T-helper 2 cell treated with Interferon-gamma antibody and Interleukin-4, amounts not matched to agents 5 μg/mL and 100 μg/mL, for 36 hours (primary cell): ENCODE results near the gene TMEM106B.
"Not testable (repeated sequence)": the region's sequence is repeated elsewhere in the genome, so short reads cannot be mapped to it uniquely, and the experiment has no call there.

Experiments used
- DNase-seq: peaks from one replicate; pipeline ENCODE4 v3.0.0; 2021; ENCODE audit warnings: low spot score
- H3K27ac Mint-ChIP-seq: one replicate; pipeline ENCODE4 v1.8.0; 2021; ENCODE audit warnings: mild to moderate bottlenecking, mixed read lengths
- H3K27me3 Mint-ChIP-seq: one replicate; pipeline ENCODE4 v1.8.0; 2021; ENCODE audit warnings: low read depth, mixed read lengths
- H3K36me3 Mint-ChIP-seq: one replicate; pipeline ENCODE4 v1.8.0; 2021; ENCODE audit warnings: low read depth, mixed read lengths
- H3K4me1 Mint-ChIP-seq: one replicate; pipeline ENCODE4 v1.8.0; 2021; ENCODE audit warnings: low read depth, mixed read lengths
- H3K4me3 Mint-ChIP-seq: one replicate; pipeline ENCODE4 v1.8.0; 2022; ENCODE audit warnings: mild to moderate bottlenecking, moderate library complexity, mixed read lengths
- H3K9me3 Mint-ChIP-seq: one replicate; pipeline ENCODE4 v1.8.0; 2021; ENCODE audit warnings: mixed read lengths

TMEM106B gene

DNA sequence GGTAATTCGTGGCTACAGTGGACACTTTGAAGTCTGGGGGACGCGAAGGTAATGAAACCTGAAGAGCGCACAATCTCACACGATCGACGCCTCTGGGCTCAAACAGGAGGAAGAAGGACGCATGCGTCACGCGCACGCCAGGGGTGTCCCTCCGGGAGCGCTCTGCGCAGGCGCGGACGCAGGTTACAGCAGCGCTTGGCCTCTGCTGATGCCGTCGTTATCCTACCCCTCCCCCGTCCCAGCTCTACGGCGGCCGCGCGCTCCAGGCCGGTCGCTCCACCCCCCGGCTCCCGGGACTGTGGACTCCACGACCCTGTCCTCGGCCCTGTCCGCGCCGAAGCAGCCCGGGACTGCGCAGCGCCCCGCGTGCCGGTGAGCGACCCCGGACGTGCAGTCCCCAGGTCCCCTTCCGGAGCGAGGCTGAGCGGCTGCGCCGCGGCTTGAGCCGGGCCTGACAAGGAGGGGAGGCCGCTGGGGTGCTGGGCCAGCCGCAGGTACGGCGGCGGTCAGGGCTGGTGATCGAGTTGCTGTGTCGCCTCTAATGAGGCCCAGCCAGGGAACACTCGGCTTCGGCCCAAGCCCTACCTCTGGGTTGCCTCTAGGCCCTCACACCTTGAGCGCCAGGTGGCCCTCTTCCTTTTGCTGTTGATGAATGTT, at the start of gene TMEM106B:
Gene TMEM106B (plus strand): TSS at position 241 of the 657 bp plus-strand sequence. CDS start 3,517 bp downstream, outside the sequence.
- Mint-ChIP-seq H3K4me1 (peaks cover 28% of the 10 kb centered on the region), H3K36me3 (peaks cover 21% of the 10 kb centered on the region), H3K9me3 (no peaks in the 10 kb centered on the region), H3K27me3 (peaks cover 19% of the 10 kb centered on the region), H3K27ac (peak within 1 kb of the TSS; percentile 97), H3K4me3 (peak within 1 kb of the TSS; percentile 98)
- DNase-seq = peak; percentile 98

DNA sequence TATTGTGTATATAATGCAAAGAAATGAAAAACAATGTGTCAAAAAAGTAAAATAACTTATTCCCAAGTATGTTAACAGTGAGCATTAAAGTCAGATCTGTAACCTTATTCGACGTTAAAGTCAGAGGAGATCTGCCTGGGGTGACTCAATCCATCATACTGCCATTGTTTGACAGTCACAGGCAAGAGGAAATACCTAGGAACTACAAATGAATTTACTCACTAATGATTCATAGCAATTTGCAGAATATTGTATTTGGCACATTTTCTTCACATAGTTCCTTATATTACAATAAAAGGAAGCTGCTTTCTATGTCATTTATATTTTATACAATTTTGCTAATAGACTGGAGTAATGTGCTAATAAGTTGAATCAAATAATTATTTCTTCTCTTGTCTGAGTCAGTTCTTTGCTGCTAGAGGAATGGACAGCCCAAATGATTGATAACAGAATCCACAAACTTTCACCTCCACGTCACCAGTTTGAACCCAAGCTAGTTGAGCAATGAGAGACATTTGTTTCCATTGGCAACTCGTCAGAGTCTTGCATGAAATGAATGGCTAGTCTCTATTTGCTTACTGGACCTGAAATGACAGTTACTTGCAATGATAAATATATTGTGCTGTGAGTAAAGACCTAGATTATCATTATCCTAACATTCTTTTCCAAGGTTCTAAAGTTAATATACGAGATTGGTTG, 48.5 kb upstream of the TMEM106B start:
- Mint-ChIP-seq H3K27ac (no peak overlapping the region), H3K9me3 (peaks cover 28% of the 10 kb centered on the region), H3K27me3 (peaks cover 3% of the 10 kb centered on the region), H3K4me3 (no peak overlapping the region), H3K4me1 (no peaks in the 10 kb centered on the region), H3K36me3 (peaks cover 6% of the 10 kb centered on the region)
- DNase-seq = no peak

DNA sequence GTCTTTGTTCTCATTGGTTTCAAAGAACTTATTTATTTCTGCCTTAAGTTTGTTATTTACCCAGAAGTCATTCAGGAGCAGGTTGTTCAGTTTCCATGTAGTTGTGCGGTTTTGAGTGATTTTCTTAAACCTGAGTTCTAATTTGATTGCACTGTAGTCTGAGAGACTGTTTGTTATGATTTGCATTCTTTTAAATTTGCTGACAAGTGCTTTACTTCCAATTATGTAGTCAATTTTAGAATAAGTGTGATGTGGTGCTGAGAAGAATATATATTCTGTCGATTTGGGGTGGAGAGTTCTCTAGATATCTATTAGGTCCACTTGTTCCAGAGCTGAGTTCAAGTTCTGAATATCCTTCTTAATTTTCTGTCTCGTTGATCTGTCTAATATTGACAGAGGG, 43.0 kb upstream of the TMEM106B start:
- H3K27ac Mint-ChIP-seq, DNase-seq, H3K27me3 Mint-ChIP-seq, H3K4me3 Mint-ChIP-seq: not testable (repeated sequence)
- Mint-ChIP-seq H3K36me3 (peaks cover 26% of the 10 kb centered on the region), H3K9me3 (peaks cover 55% of the 10 kb centered on the region), H3K4me1 (peaks cover 15% of the 10 kb centered on the region)

DNA sequence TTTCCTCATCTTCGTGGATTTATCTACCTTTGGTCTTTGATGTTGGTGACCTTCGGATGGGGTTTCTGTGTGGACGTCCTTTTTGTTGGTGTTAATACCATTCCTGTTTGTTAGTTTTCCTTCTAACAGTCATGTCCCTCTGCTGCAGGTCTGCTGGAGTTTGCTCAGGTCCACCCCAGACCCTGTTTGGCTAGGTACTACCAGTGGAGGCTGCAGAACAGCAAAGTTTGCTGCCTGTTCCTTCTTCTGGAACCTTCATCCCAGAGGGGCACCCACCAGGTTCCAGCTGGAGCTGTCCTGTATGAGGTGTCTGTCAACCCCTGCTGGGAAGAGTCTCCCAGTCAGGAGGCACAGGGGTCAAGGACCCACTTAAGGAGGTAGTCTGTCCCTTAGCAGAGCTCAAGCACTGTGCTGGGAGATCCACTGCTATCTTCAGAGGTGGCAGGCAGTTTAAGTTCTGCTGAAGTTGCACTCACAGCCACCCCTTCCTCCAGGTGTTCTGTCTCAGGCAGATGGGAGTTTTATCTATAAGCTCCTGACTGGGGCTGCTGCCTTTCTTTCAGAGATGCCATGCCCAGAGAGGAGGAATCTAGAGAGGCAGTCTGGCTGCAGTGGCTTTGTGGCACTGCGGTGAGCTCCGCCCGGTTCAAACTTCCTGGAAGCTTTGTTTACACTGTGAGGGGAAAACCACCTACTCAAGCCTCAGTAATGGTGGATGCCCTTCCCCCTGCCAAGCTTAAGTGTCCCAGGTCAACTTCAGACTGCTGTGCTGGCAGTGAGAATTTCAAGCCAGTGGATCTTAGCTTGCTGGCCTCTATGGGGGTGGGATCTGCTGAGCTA, 40.9 kb upstream of the TMEM106B start:
- peak overlapping the region; percentile 60 for H3K27ac Mint-ChIP-seq
- peaks cover 15% of the 10 kb centered on the region for H3K4me1 Mint-ChIP-seq
- peak; percentile 8 for DNase-seq
- peak overlapping the region; percentile 40 for H3K4me3 Mint-ChIP-seq
- peaks cover 26% of the 10 kb centered on the region for H3K36me3 Mint-ChIP-seq
- peaks cover 15% of the 10 kb centered on the region for H3K27me3 Mint-ChIP-seq
- peaks cover 48% of the 10 kb centered on the region for H3K9me3 Mint-ChIP-seq

DNA sequence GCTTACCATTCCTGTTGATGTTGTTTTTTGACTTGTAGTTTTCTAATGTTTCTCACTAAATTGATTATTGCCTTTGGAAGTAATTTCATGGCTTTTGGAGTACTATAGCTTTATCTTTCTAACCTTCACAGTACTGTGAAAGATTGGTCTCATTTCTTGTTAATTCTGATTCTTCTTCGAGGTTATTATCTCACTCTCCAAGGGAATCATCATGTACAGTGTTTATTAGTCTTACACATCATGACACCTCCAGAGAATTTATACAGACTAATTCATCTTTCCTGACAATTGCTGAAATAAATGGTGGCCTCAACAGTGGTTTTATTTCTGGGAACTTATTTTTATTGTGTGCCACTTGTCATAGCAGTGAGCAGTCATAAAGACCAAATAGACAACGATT, 37.4 kb upstream of the TMEM106B start:
- Mint-ChIP-seq H3K36me3 (peaks cover 9% of the 10 kb centered on the region), H3K4me1 (peaks cover 15% of the 10 kb centered on the region), H3K4me3 (no peak overlapping the region), H3K9me3 (peaks cover 16% of the 10 kb centered on the region), H3K27ac (no peak overlapping the region), H3K27me3 (peaks cover 15% of the 10 kb centered on the region)
- no peak for DNase-seq

DNA sequence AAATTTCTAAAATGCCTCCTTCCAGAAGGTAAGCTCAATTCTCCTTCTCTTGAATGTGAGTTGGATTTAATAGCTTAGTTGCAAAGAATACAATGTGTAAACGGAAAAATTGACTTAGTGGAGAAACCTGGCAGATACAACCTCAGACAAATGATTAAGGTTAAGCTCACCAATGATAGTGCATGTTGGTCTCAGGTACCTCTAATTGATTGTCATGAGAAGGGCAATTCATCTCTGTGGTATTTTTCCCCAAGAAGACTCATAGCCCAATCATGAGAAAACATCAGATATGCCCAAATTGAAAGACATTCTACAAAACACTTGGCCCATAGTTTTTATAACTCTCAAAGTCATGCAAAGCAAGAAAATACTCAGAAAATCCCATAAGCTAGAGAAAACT, 36.2 kb upstream of the TMEM106B start:
- H3K36me3 Mint-ChIP-seq = peaks cover under 1% of the 10 kb centered on the region

DNA sequence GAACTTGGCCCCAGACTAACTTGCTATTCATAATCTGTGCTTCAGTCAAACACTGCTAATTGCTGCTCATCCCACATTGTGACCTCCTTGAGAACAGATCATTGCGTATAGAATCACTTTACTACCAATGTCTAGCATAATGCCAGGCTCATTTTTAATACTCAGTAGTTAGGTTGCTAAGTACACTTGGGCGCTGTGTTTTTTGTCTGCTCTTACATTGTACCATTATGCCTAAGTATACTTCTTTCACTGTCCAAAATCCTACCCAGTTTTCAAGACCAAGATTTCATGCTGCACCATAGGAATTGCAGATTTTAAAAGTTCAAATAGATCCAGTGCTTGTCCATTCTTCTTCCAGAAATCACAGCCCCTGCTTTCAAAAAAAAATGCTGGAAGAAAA, 32.8 kb upstream of the TMEM106B start:
- H3K36me3 Mint-ChIP-seq = no peaks in the 10 kb centered on the region
- no peak for DNase-seq
- H3K4me3 Mint-ChIP-seq = no peak overlapping the region
- no peak overlapping the region for H3K27ac Mint-ChIP-seq
- H3K27me3 Mint-ChIP-seq = peaks cover 19% of the 10 kb centered on the region
- no peaks in the 10 kb centered on the region for H3K4me1 Mint-ChIP-seq
- no peaks in the 10 kb centered on the region for H3K9me3 Mint-ChIP-seq

More for the DNA sequence above, 36.2 kb upstream of the TMEM106B start:
- Mint-ChIP-seq H3K9me3 (peaks cover 5% of the 10 kb centered on the region), H3K4me1 (peaks cover 11% of the 10 kb centered on the region), H3K27me3 (peaks cover 17% of the 10 kb centered on the region), H3K27ac (no peak overlapping the region), H3K4me3 (no peak overlapping the region)
- DNase-seq = no peak

DNA sequence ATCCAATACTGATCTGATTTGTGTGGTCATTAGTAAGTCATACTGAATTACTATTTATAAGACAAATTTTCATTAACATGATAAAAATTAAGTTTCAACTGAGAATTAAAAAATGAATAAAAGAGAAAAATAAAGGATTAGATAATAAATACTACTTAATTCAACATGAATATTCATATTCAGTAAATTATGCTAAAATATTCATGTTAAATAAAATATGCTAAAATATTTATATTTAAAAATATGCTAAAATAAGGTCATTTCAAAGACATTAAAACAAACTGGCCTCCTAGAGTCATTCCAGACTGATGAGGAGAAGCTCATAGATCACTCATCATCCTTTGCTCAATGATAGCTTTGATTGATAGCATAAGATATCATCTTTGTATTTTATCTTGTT, 16.7 kb upstream of the TMEM106B start:
- Mint-ChIP-seq H3K9me3 (no peaks in the 10 kb centered on the region), H3K4me3 (no peak overlapping the region), H3K36me3 (no peaks in the 10 kb centered on the region), H3K27me3 (peaks cover 15% of the 10 kb centered on the region), H3K4me1 (no peaks in the 10 kb centered on the region), H3K27ac (no peak overlapping the region)
- no peak for DNase-seq

DNA sequence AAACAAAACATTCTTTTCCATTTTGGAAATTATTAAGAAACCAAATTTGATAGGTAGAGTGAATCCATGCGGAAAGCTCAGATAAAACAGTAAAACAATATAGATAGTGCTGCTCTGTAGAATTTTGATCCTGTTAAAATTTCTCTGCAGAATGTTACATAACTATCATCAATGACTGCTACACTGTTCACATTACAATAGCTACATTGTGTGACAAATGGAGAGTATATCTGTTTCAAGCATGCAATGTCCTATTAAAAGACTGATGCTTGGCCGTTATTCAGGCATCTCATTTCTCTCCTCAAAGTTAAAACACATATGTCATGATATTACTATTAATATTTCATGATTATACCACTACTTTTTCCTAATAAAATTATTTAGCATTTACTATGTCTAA, 14.7 kb upstream of the TMEM106B start:
- H3K27me3 Mint-ChIP-seq = peaks cover 21% of the 10 kb centered on the region
- no peak overlapping the region for H3K27ac Mint-ChIP-seq
- no peak for DNase-seq
- no peaks in the 10 kb centered on the region for H3K4me1 Mint-ChIP-seq
- no peaks in the 10 kb centered on the region for H3K36me3 Mint-ChIP-seq
- H3K4me3 Mint-ChIP-seq = no peak overlapping the region
- H3K9me3 Mint-ChIP-seq = no peaks in the 10 kb centered on the region

DNA sequence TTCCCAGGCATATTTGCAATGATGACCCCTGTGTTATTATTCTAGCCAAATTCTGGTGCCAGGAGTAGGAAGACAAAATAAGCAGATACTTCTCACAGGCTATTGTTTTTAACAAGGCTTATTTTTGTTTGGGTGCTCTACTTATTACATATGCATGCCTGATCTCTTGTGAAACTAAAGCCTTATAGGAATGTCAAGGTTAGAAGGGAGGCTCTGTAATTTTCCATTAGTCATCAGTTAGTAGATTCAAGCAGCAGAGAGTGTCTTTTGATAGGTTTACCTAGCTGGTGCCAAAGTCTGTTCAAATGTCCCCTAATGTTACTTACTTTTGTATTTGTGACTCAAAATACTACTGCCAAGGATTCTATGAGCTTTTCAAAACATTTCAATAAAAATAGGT, 11.7 kb upstream of the TMEM106B start:
- H3K4me3 Mint-ChIP-seq = no peak overlapping the region

DNA sequence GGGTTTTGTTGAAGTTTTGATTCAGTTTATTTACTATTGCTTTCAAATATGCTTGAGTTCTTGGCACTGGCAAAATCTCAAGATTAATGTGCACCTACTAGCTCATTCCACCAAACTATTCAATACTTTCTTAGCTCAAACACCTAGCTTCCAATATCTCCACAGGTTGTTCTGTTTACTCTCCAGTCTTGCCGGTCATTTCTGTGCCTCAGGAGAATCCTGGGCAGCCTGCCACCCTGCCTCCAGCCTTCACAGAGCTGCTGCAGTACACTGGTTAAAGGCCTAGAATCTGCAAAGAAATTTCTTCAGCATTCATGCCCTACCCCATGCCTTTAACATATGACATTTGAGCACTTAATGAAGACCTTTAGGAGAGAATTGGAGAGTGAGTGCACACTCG, 4.0 kb upstream of the TMEM106B start:
- H3K27me3 Mint-ChIP-seq = peaks cover 30% of the 10 kb centered on the region
- no peak overlapping the region for H3K4me3 Mint-ChIP-seq
- H3K27ac Mint-ChIP-seq = no peak overlapping the region
- H3K9me3 Mint-ChIP-seq = no peaks in the 10 kb centered on the region
- no peaks in the 10 kb centered on the region for H3K36me3 Mint-ChIP-seq
- DNase-seq = no peak
- H3K4me1 Mint-ChIP-seq = peaks cover 12% of the 10 kb centered on the region

More for the DNA sequence above, 11.7 kb upstream of the TMEM106B start:
- no peak for DNase-seq
- H3K9me3 Mint-ChIP-seq = no peaks in the 10 kb centered on the region
- no peaks in the 10 kb centered on the region for H3K4me1 Mint-ChIP-seq
- H3K27ac Mint-ChIP-seq = no peak overlapping the region
- H3K36me3 Mint-ChIP-seq = no peaks in the 10 kb centered on the region
- H3K27me3 Mint-ChIP-seq = peaks cover 24% of the 10 kb centered on the region

DNA sequence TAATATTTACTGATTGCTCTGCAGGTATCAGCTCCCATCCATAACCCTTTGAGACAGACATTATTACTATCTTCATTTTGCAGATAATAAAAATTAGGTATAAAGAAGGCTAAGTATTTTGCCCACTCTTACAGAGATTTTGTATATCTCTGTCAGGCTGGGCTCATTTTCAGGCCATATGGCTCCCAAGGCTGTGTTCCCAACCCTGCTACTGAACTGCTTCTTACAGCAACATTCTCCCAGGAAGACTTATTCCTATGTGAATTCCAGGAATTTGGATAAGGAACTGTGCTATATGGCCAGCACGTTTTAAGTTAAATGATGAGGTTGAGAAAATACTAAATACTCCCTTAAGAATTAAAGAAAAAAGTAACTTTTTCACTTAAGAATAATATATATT, 1.9 kb upstream of the TMEM106B start:
- Mint-ChIP-seq H3K27ac (no peak overlapping the region), H3K4me3 (no peak overlapping the region), H3K27me3 (peaks cover 25% of the 10 kb centered on the region), H3K9me3 (no peaks in the 10 kb centered on the region), H3K4me1 (peaks cover 23% of the 10 kb centered on the region), H3K36me3 (peaks cover 6% of the 10 kb centered on the region)
- DNase-seq = no peak

DNA sequence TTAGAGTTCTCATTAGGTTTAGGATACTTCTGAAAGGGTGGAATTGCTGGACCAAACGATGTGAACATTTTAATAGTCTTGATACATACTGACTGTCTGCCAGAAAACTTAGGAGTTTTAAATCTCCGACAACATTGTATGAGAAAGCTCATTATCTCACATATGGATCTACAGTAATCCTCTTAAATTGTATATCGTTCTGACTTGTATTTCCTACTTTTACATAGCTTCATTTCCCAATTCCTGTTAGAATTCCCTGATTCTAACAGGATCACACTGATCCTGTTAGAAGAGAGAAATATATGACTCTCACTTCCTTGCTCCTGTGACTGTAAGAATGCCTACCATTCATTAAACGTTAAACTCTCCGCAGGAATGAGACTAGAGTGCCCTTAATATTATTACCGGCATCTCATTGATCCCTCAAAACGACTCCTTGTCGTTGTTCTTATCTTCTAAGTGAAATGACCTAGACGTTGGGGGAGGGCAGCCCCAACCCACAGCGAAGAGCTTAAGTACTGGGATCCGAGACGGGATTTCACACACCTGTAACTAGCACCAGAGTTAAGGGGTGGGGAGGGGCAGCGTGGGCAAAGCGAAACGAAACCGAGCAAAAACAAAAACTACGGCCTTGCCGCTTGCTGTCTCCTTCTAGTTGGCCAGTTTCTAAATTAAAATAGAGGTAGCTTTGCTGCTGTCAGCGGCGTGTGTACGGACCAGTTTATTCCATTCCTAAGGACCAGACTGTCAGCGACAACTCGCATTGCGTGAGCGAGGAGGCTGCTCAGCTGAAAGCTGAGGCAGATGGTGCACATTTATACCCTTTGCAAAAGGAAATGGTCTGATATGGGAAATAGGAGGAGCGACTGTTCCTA, 678 bp upstream of the TMEM106B start:
- H3K4me3 Mint-ChIP-seq = peak overlapping the region; percentile 93
- H3K4me1 Mint-ChIP-seq = peaks cover 28% of the 10 kb centered on the region
- no peak for DNase-seq
- H3K9me3 Mint-ChIP-seq = no peaks in the 10 kb centered on the region
- peaks cover 21% of the 10 kb centered on the region for H3K27me3 Mint-ChIP-seq
- peaks cover 15% of the 10 kb centered on the region for H3K36me3 Mint-ChIP-seq
- H3K27ac Mint-ChIP-seq = peak overlapping the region; percentile 97
